Common myeloid progenitor, CD34-positive (primary cell): ENCODE data around the gene EIF2S1.
"Not testable (repeated sequence)": the region's sequence is repeated elsewhere in the genome, so short reads cannot be mapped to it uniquely, and the experiment has no call there.

Experiments
- CTCF ChIA-PET: fragments of 350-600 bp; sonication (Branson Sonifier 250); formaldehyde crosslinking; loops from one replicate; lab custom pipeline; 2021; ENCODE audit warnings: antibody characterized with exemption; lab: Charles Lee
- POLR2A ChIA-PET: fragments of 350-600 bp; sonication (Branson Sonifier 250); formaldehyde crosslinking; loops from one replicate; lab custom pipeline; 2021; ENCODE audit warnings: antibody characterized with exemption; lab: Charles Lee
- DNase-seq, 3 donors: peaks; one replicate each; pipeline versions ENCODE4 v3.0.0 to v3.0.0-alpha.2; 2013
- H3K27ac ChIP-seq, 2 experiments: 1 replicate in 1 of 2; 2 replicates in 1 of 2; pipeline ENCODE4 v1.7.0; 2013; ENCODE audit warnings: inconsistent platforms in 2 of 2, low read length in 2 of 2, mild to moderate bottlenecking in 2 of 2, low read depth in 1 of 2, moderate library complexity in 1 of 2; ENCODE audit not compliant: severe bottlenecking in 2 of 2, insufficient read depth in 1 of 2, poor library complexity in 1 of 2
- H3K27me3 ChIP-seq, 5 experiments: replicated peaks in 2 of 5; 1 replicate in 3 of 5; 2 replicates in 2 of 5; pipeline versions ENCODE4 v1.6.1 to v1.7.0; 2013; ENCODE audit warnings: low read length in 4 of 5, mild to moderate bottlenecking in 2 of 5, moderate library complexity in 2 of 5, inconsistent platforms in 1 of 5; ENCODE audit not compliant: insufficient read depth in 5 of 5, control insufficient read depth in 4 of 5
- H3K36me3 ChIP-seq, 4 experiments: 1 replicate in 2 of 4; 2 replicates in 2 of 4; pipeline versions ENCODE4 v1.6.1 to v1.7.0; 2013; ENCODE audit warnings: low read length in 3 of 4, control low read depth in 1 of 4, mild to moderate bottlenecking in 1 of 4; ENCODE audit not compliant: control insufficient read depth in 4 of 4, insufficient read depth in 4 of 4
- H3K4me1 ChIP-seq, 4 experiments: 1 replicate in 3 of 4; 2 replicates in 1 of 4; pipeline versions ENCODE4 v1.6.1 to v1.7.1; 2013; ENCODE audit warnings: low read length in 3 of 4, mild to moderate bottlenecking in 3 of 4, control low read depth in 1 of 4, inconsistent platforms in 1 of 4, moderate library complexity in 1 of 4; ENCODE audit not compliant: control insufficient read depth in 4 of 4, insufficient read depth in 4 of 4; ENCODE audit errors: control extremely low read depth in 1 of 4
- H3K4me3 ChIP-seq, 7 experiments: 1 replicate in 4 of 7; 2 replicates in 3 of 7; pipeline versions ENCODE4 v1.5.1 to v1.7.0; 2013; ENCODE audit warnings: mild to moderate bottlenecking in 7 of 7, low read length in 6 of 7, moderate library complexity in 6 of 7, inconsistent platforms in 2 of 7, low read depth in 2 of 7, control low read depth in 1 of 7; ENCODE audit not compliant: insufficient read depth in 4 of 7, control insufficient read depth in 1 of 7; ENCODE audit errors: extremely low read depth in 1 of 7
- H3K9me3 ChIP-seq, 5 experiments: 1 replicate in 4 of 5; 2 replicates in 1 of 5; pipeline versions ENCODE4 v1.6.1 to v1.7.1; 2013; ENCODE audit warnings: low read length in 4 of 5, mild to moderate bottlenecking in 2 of 5, inconsistent platforms in 1 of 5, low read depth in 1 of 5, moderate library complexity in 1 of 5; ENCODE audit not compliant: control insufficient read depth in 4 of 5, insufficient read depth in 2 of 5; ENCODE audit errors: control extremely low read depth in 1 of 5
- WGBS: methylation state at CpG from one replicate; pipeline ENCODE4 v1.1.5; 2013; ENCODE audit not compliant: insufficient coverage; 5-methylcytosine and 5-hydroxymethylcytosine counted together

The EIF2S1 gene

GRCh38 chr14:67408122-67408801 is 48.1 kb downstream of the EIF2S1 start:
- H3K4me3 ChIP-seq, H3K9me3 ChIP-seq, H3K36me3 ChIP-seq, DNase-seq, H3K4me1 ChIP-seq, POLR2A ChIA-PET, CTCF ChIA-PET, H3K27ac ChIP-seq: not testable (repeated sequence)
- WGBS: 88% methylated on average over 3 of the region's 7 CpGs
- peaks cover 0 to 27% (median 15%) of the 10 kb centered on the region in 5 experiments for H3K27me3 ChIP-seq

- POLR2A ChIA-PET: no interaction called here
Measured at GRCh38 chr14:67409461-67409860, 49.3 kb downstream of the EIF2S1 start.

GRCh38 chr14:67410313-67410712 is 50.2 kb downstream of the EIF2S1 start:
- Histone ChIP-seq H3K4me1 (peaks cover 0 to 22% (median 20%) of the 10 kb centered on the region in 4 experiments), H3K27ac (no peak overlapping the region), H3K9me3 (no peaks in the 10 kb centered on the region), H3K27me3 (peaks cover 0 to 27% (median 15%) of the 10 kb centered on the region in 5 experiments), H3K36me3 (no peaks in the 10 kb centered on the region), H3K4me3 (no peak overlapping the region)
- peak in 2 of 3 donors; percentile 38 to 59 for DNase-seq
- ChIA-PET POLR2A (no interaction called here), CTCF (interaction anchor here (0.8 to 1.9 kb wide), 3 partner anchors 10 to 15 kb away, joined by 3 to 6 read pairs (median 3); no protein-coding TSS in a partner anchor)
- 98% methylated on average over 6 of the region's 9 CpGs for WGBS

More at GRCh38 chr14:67409461-67409860, 49.3 kb downstream of the EIF2S1 start:
- no peak overlapping the region for H3K27ac ChIP-seq
- H3K27me3 ChIP-seq: peaks cover 0 to 27% (median 15%) of the 10 kb centered on the region in 5 experiments
- DNase-seq: no peak
- H3K4me1 ChIP-seq: peaks cover 0 to 21% (median 17%) of the 10 kb centered on the region in 4 experiments
- 98% methylated on average over 8 of the region's 8 CpGs for WGBS
- H3K9me3 ChIP-seq: no peaks in the 10 kb centered on the region
- peak overlapping the region in 1 of 7 experiments; percentile 0 for H3K4me3 ChIP-seq
- H3K36me3 ChIP-seq: no peaks in the 10 kb centered on the region
- CTCF ChIA-PET: interaction anchor here (0.8 to 1.9 kb wide), 2 partner anchors 12 to 16 kb away, joined by 3 to 6 read pairs; no protein-coding TSS in a partner anchor

- H3K4me3 ChIP-seq: peak overlapping the region in 3 of 7 experiments; percentile 29 to 50 (median 40)
- H3K27me3 ChIP-seq: peaks cover 0 to 27% (median 15%) of the 10 kb centered on the region in 5 experiments
- WGBS: 77% methylated on average over 3 of the region's 8 CpGs
- H3K4me1 ChIP-seq: peaks cover 0 to 22% (median 20%) of the 10 kb centered on the region in 4 experiments
- H3K36me3 ChIP-seq: no peaks in the 10 kb centered on the region
- no peaks in the 10 kb centered on the region for H3K9me3 ChIP-seq
- ChIA-PET POLR2A (no interaction called here), CTCF (interaction anchor here (0.5 to 1.9 kb wide), 3 partner anchors 11 to 216 kb away, joined by 3 to 6 read pairs (median 3); no protein-coding TSS in a partner anchor)
- DNase-seq: no peak
- H3K27ac ChIP-seq: no peak overlapping the region
Measured at GRCh38 chr14:67411370-67411769, 51.2 kb downstream of the EIF2S1 start.

- no peak within 1 kb of the TSS for H3K27ac ChIP-seq
- peaks cover 0 to 27% (median 15%) of the 10 kb centered on the region in 5 experiments for H3K27me3 ChIP-seq
- CTCF ChIA-PET: interaction anchor here (0.5 to 1.5 kb wide), 3 partner anchors 12 to 216 kb away, joined by 3 read pairs; no protein-coding TSS in a partner anchor
- H3K4me1 ChIP-seq: peaks cover 0 to 22% (median 20%) of the 10 kb centered on the region in 4 experiments
- no peak for DNase-seq
- H3K4me3 ChIP-seq: peak within 1 kb of the TSS in 5 of 7 experiments; percentile 26 to 50 (median 40)
- 8% methylated on average over 62 of the region's 63 CpGs for WGBS
- H3K9me3 ChIP-seq: no peaks in the 10 kb centered on the region
- no peaks in the 10 kb centered on the region for H3K36me3 ChIP-seq
- POLR2A ChIA-PET: no interaction called here
Measured at GRCh38 chr14:67411820-67412421, 51.8 kb downstream of the EIF2S1 start, which contains the start of gene PLEK2. Gene PLEK2, minus strand, starts transcription at chr14:67412165. Its CDS starts 106 bp downstream, at chr14:67412059.

GRCh38 chr14:67413806-67414769 is 54.0 kb downstream of the EIF2S1 start:
- POLR2A ChIA-PET: no interaction called here
- peak; percentile 78 to 95 (median 94) for DNase-seq
- CTCF ChIA-PET: interaction anchor here (0.9 to 1.6 kb wide), 4 partner anchors 9 to 57 kb away, joined by 4 to 6 read pairs (median 4); no protein-coding TSS in a partner anchor
- no peak overlapping the region for H3K27ac ChIP-seq
- no peaks in the 10 kb centered on the region for H3K36me3 ChIP-seq
- peak overlapping the region in 1 of 7 experiments; percentile 19 for H3K4me3 ChIP-seq
- H3K27me3 ChIP-seq: peaks cover 0 to 27% (median 15%) of the 10 kb centered on the region in 5 experiments
- peaks cover 0 to 26% (median 21%) of the 10 kb centered on the region in 4 experiments for H3K4me1 ChIP-seq
- WGBS: 10% methylated on average over 2 of the region's 3 CpGs
- no peaks in the 10 kb centered on the region for H3K9me3 ChIP-seq
